Midbrain (tissue), 1 donor: ENCODE measurements around the gene MAD1L1.
"Not testable (repeated sequence)": the region's sequence is repeated elsewhere in the genome, so short reads cannot be mapped to it uniquely, and the experiment has no call there.

ENCODE experiments used
- DNase-seq: peaks from one replicate; lab custom pipeline; 2025; lab: John Stamatoyannopoulos, UW

Gene MAD1L1

GRCh38 chr7:1942243-1942940 is 290.4 kb downstream of the MAD1L1 start:
- DNase-seq = no peak

- no peak for DNase-seq
These were observed 291.1 kb downstream of the MAD1L1 start for GRCh38 chr7:1941464-1942242.

GRCh38 chr7:1940863-1941262 is 291.9 kb downstream of the MAD1L1 start:
- no peak for DNase-seq

- DNase-seq = peak; percentile 16
These were observed 292.4 kb downstream of the MAD1L1 start for GRCh38 chr7:1940402-1940786.

- DNase-seq = no peak
These were observed 293.0 kb downstream of the MAD1L1 start for GRCh38 chr7:1939434-1940401.

GRCh38 chr7:1938788-1939433 is 293.8 kb downstream of the MAD1L1 start:
- no peak for DNase-seq

- no peak for DNase-seq
These were observed 295.5 kb downstream of the MAD1L1 start for GRCh38 chr7:1937252-1937605.

GRCh38 chr7:1936531-1937251 is 296.1 kb downstream of the MAD1L1 start:
- DNase-seq = no peak

GRCh38 chr7:1936006-1936310 is 296.8 kb downstream of the MAD1L1 start:
- no peak for DNase-seq

GRCh38 chr7:1935176-1936005 is 297.4 kb downstream of the MAD1L1 start:
- DNase-seq = no peak

GRCh38 chr7:1934756-1935155 is 298.0 kb downstream of the MAD1L1 start:
- DNase-seq = no peak

GRCh38 chr7:1934017-1934416 is 298.7 kb downstream of the MAD1L1 start:
- DNase-seq = no peak

GRCh38 chr7:1933066-1933750 is 299.5 kb downstream of the MAD1L1 start:
- no peak for DNase-seq

GRCh38 chr7:1931951-1932270 is 300.8 kb downstream of the MAD1L1 start:
- DNase-seq = no peak

- no peak for DNase-seq
These were observed 301.3 kb downstream of the MAD1L1 start for GRCh38 chr7:1931256-1931950.

- DNase-seq = no peak
These were observed 302.2 kb downstream of the MAD1L1 start for GRCh38 chr7:1930381-1931065.

GRCh38 chr7:1929349-1929925 is 303.3 kb downstream of the MAD1L1 start:
- DNase-seq = not testable (repeated sequence)

GRCh38 chr7:1928645-1929348 is 303.9 kb downstream of the MAD1L1 start:
- no peak for DNase-seq
